Neural cell (in vitro differentiated cells): ENCODE measurements around the gene CAND1. TPM values are rescaled to one million over a fixed set of nuclear protein-coding genes. Genes with fewer than 3 reads are reported as not detected.

ENCODE experiments used
- H2AFZ ChIP-seq: fragments of 200-600, 300-800 bp; sonication (generic), shearing (Covaris generic); 2 replicates; pipeline ENCODE4 v1.6.0; 2014; ENCODE audit warnings: low read depth, mild to moderate bottlenecking, antibody characterized with exemption, low read length, moderate library complexity
- H3F3A ChIP-seq: fragments of 200-600 bp; shearing (Covaris generic); 2 replicates; pipeline ENCODE4 v1.6.1; 2016; ENCODE audit warnings: mild to moderate bottlenecking, moderate library complexity, mixed read lengths, antibody characterized with exemption, low read length; ENCODE audit not compliant: insufficient read depth, poor library complexity, severe bottlenecking
- H3K27ac ChIP-seq: fragments of 200-600, 300-800 bp; sonication (generic), shearing (Covaris generic); 2 replicates; pipeline ENCODE4 v1.5.1; 2014; ENCODE audit warnings: mild to moderate bottlenecking, low read length, moderate library complexity
- H3K27me3 ChIP-seq: fragments of 300-800, 200-600 bp; sonication (generic), shearing (Covaris generic); 2 replicates; pipeline ENCODE4 v1.6.0; 2014; ENCODE audit warnings: mild to moderate bottlenecking, low read depth, low read length, moderate library complexity; ENCODE audit not compliant: insufficient read depth
- H3K36me3 ChIP-seq: fragments of 300-800, 200-600 bp; sonication (generic), shearing (Covaris generic); 2 replicates; pipeline ENCODE4 v1.5.1; 2014; ENCODE audit warnings: mild to moderate bottlenecking, antibody characterized with exemption, low read length, moderate library complexity; ENCODE audit not compliant: insufficient read depth
- H3K4me2 ChIP-seq: fragments of 300-800, 200-600 bp; sonication (generic), shearing (Covaris generic); 2 replicates; pipeline ENCODE4 v1.6.0; 2014; ENCODE audit warnings: mild to moderate bottlenecking, low read length
- H3K4me3 ChIP-seq: fragments of 300-800, 200-600 bp; sonication (generic), shearing (Covaris generic); 2 replicates; pipeline ENCODE4 v1.5.1; 2014; ENCODE audit warnings: mild to moderate bottlenecking, low read length, moderate library complexity
- H3K79me2 ChIP-seq: fragments of 200-600 bp; shearing (Covaris generic); replicated peaks from 2 replicates; pipeline ENCODE4 v1.6.0; 2014; ENCODE audit warnings: mild to moderate bottlenecking, low read length, moderate library complexity; ENCODE audit not compliant: insufficient read depth
- H3K9ac ChIP-seq: fragments of 300-800, 200-600 bp; sonication (generic), shearing (Covaris generic); 2 replicates; pipeline ENCODE4 v1.6.1; 2016; ENCODE audit warnings: mild to moderate bottlenecking, low read length, mixed read lengths
- H3K9me2 ChIP-seq: fragments of 200-600 bp; shearing (Covaris generic); 2 replicates; pipeline ENCODE4 v1.6.1; 2016; ENCODE audit warnings: mild to moderate bottlenecking, low read length, mixed read lengths; ENCODE audit not compliant: insufficient read depth
- H3K9me3 ChIP-seq: fragments of 200-600, 300-800 bp; sonication (generic), shearing (Covaris generic); 2 replicates; pipeline ENCODE4 v1.6.1; 2016; ENCODE audit warnings: mild to moderate bottlenecking, mixed run types, low read length, moderate library complexity, mixed read lengths
- H4K20me1 ChIP-seq: fragments of 200-600 bp; shearing (Covaris generic); 2 replicates; pipeline ENCODE4 v1.6.1; 2016; ENCODE audit warnings: mild to moderate bottlenecking, mixed run types; ENCODE audit not compliant: insufficient read depth
- EP300 ChIP-seq: fragments of 450-650 bp; conservative IDR thresholded peaks from 2 replicates; pipeline ENCODE4 v1.6.1; 2014; ENCODE audit warnings: antibody characterized with exemption, mild to moderate bottlenecking, moderate library complexity; ENCODE audit not compliant: poor library complexity, severe bottlenecking
- EZH2 ChIP-seq: fragments of 200-600, 300-800 bp; shearing (Covaris generic), sonication (generic); IDR thresholded peaks from 2 replicates; pipeline ENCODE4 v1.6.1; 2014; ENCODE audit warnings: antibody characterized with exemption, low read length, borderline replicate concordance, mild to moderate bottlenecking; ENCODE audit not compliant: insufficient read depth, poor library complexity, severe bottlenecking
- POLR2AphosphoS5 ChIP-seq: IDR thresholded peaks from 2 replicates; pipeline ENCODE4 v1.6.1; 2012
- RAD21 ChIP-seq: fragments of 450-650 bp; conservative IDR thresholded peaks from 2 replicates; pipeline ENCODE4 v1.6.1; 2014; ENCODE audit warnings: antibody characterized with exemption, mild to moderate bottlenecking, moderate library complexity
- SMC3 ChIP-seq: fragments of 450-650 bp; conservative IDR thresholded peaks from 2 replicates; pipeline ENCODE4 v1.6.1; 2014; ENCODE audit warnings: antibody characterized with exemption, mild to moderate bottlenecking, moderate library complexity; ENCODE audit not compliant: poor library complexity
- polyA plus RNA-seq: library from polyadenylated mRNA; depleted of rRNA; stranded (reverse); fragments of >200 nt; gene quantifications from 2 replicates; pipeline ENCODE4 v1.2.3, GENCODE V29; 2014
- TF ChIP-seq, protein P1 (sequence below): IDR thresholded peaks from 2 replicates; pipeline ENCODE4 v1.6.1; 2012; ENCODE audit warnings: borderline replicate concordance
- TF ChIP-seq, protein P2 (sequence below): fragments of 450-650 bp; IDR thresholded peaks from 2 replicates; pipeline ENCODE4 v1.5.1; 2014; ENCODE audit warnings: antibody characterized with exemption, mild to moderate bottlenecking, moderate library complexity; ENCODE audit not compliant: poor library complexity, severe bottlenecking

CAND1 gene
- polyA plus RNA-seq, 1 donor from 2014 or later = 132 TPM

DNA sequence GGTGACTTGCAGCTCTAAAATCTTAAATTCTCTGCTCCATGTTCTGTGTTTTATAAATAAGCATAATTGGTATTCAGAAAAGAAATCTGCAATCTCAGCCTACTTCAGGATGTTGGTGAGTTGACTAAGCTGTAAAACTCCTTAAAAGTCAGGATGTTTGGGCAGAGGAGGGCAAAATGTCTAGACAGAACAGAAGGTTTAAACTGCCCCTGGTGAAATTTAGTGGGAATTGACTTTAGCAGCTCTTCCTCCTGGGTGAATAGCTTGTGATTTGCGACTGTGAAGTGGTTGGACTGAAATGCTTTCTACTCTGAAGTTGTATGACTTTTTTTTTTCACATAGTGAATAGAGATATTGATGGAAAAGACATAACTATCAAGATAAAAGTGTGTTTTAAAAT is 85.8 kb downstream of the CAND1 start:
- no peak for TF ChIP-seq POLR2AphosphoS5
- TF ChIP-seq EZH2 = no peak
- TF ChIP-seq, protein P1, sequence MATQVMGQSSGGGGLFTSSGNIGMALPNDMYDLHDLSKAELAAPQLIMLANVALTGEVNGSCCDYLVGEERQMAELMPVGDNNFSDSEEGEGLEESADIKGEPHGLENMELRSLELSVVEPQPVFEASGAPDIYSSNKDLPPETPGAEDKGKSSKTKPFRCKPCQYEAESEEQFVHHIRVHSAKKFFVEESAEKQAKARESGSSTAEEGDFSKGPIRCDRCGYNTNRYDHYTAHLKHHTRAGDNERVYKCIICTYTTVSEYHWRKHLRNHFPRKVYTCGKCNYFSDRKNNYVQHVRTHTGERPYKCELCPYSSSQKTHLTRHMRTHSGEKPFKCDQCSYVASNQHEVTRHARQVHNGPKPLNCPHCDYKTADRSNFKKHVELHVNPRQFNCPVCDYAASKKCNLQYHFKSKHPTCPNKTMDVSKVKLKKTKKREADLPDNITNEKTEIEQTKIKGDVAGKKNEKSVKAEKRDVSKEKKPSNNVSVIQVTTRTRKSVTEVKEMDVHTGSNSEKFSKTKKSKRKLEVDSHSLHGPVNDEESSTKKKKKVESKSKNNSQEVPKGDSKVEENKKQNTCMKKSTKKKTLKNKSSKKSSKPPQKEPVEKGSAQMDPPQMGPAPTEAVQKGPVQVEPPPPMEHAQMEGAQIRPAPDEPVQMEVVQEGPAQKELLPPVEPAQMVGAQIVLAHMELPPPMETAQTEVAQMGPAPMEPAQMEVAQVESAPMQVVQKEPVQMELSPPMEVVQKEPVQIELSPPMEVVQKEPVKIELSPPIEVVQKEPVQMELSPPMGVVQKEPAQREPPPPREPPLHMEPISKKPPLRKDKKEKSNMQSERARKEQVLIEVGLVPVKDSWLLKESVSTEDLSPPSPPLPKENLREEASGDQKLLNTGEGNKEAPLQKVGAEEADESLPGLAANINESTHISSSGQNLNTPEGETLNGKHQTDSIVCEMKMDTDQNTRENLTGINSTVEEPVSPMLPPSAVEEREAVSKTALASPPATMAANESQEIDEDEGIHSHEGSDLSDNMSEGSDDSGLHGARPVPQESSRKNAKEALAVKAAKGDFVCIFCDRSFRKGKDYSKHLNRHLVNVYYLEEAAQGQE = no peak
- Histone ChIP-seq H3K27ac (no peak overlapping the region), H3K9ac (no peak overlapping the region), H3F3A (no peaks in the 10 kb centered on the region), H3K79me2 (no peaks in the 10 kb centered on the region), H2AFZ (no peak overlapping the region), H3K4me3 (no peak overlapping the region), H3K4me2 (no peak overlapping the region), H3K9me3 (no peaks in the 10 kb centered on the region), H3K36me3 (no peaks in the 10 kb centered on the region), H3K27me3 (no peaks in the 10 kb centered on the region), H4K20me1 (no peaks in the 10 kb centered on the region), H3K9me2 (no peaks in the 10 kb centered on the region)

DNA sequence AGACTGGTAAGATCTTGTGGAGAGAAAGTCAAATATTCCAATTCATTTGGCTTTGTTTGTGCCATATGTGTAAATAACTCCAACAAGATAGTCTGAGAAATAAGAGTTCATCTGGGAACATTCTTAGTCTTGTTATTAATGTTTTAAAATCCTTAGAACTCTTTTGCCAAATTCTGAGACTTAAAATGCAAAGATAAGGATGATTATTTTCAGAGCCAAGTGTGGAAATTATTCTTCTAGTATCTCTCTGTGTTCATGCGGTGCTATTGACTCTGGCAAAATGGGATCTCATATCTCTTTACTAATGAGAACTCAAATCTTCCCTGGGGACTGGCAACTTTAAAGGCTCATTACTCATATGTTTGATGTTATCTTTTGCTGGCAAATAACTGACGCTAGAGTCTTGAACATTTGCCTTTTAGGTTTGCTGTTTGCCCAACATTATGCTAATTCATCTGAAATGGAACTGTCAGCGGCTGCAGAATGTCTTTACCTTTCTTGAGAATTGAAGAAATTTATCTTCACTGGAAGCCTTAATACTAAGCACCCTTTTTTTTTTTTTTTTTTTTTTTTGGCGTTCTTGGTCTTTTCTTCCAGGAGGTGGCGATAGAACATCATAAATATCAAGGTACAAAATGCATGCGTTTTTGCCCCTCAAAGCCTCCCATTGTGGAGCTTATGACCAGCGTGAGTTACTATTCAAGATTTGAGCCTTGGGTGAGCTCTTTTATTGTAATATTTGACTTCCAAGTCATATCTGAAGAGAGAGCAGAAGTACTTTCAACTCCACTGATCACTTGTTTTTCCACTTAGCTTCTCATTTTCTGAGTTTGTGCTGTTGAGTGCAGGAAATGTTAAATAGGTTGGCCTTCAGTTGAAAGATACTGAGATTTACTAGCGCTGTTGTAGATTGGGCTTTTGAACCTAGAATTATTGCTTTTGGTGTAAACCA is 86.5 kb downstream of the CAND1 start:
- H4K20me1 ChIP-seq = no peaks in the 10 kb centered on the region
- no peaks in the 10 kb centered on the region for H3K9me2 ChIP-seq
- H3K4me3 ChIP-seq = no peak overlapping the region
- no peak overlapping the region for H2AFZ ChIP-seq
- TF ChIP-seq, protein P2, sequence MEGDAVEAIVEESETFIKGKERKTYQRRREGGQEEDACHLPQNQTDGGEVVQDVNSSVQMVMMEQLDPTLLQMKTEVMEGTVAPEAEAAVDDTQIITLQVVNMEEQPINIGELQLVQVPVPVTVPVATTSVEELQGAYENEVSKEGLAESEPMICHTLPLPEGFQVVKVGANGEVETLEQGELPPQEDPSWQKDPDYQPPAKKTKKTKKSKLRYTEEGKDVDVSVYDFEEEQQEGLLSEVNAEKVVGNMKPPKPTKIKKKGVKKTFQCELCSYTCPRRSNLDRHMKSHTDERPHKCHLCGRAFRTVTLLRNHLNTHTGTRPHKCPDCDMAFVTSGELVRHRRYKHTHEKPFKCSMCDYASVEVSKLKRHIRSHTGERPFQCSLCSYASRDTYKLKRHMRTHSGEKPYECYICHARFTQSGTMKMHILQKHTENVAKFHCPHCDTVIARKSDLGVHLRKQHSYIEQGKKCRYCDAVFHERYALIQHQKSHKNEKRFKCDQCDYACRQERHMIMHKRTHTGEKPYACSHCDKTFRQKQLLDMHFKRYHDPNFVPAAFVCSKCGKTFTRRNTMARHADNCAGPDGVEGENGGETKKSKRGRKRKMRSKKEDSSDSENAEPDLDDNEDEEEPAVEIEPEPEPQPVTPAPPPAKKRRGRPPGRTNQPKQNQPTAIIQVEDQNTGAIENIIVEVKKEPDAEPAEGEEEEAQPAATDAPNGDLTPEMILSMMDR = peak; percentile 86
- TF ChIP-seq, protein P1 = no peak
- TF ChIP-seq RAD21 (peak; percentile 91), SMC3 (peak; percentile 94), POLR2AphosphoS5 (no peak), EZH2 (no peak), EP300 (no peak)
- no peaks in the 10 kb centered on the region for H3K79me2 ChIP-seq
- H3K4me2 ChIP-seq = no peak overlapping the region
- no peaks in the 10 kb centered on the region for H3K9me3 ChIP-seq
- H3K9ac ChIP-seq = no peak overlapping the region
- no peaks in the 10 kb centered on the region for H3F3A ChIP-seq
- H3K27ac ChIP-seq = no peak overlapping the region
- no peaks in the 10 kb centered on the region for H3K36me3 ChIP-seq
- H3K27me3 ChIP-seq = no peaks in the 10 kb centered on the region
